HepG2 (cell line): ENCODE measurements around the gene MRRF. TPM values are rescaled to one million over a fixed set of nuclear protein-coding genes. Genes with fewer than 3 reads are reported as not detected.

Experiments
- ATAC-seq: fragments of 200-7000 bp; cut with Tn5 transposase; 3 replicates; pipeline ENCODE4 v1.9.1; 2020; ENCODE audit warnings: mild to moderate bottlenecking, moderate library complexity
- BruUV-seq: library from RNA; stranded (reverse); fragments of 400-500 nt; replicated peaks from 2 replicates; lab custom pipeline; 2021; lab: Mats Ljungman, UMichigan
- CTCF ChIA-PET: fragments of 300-600 bp; formaldehyde crosslinking; extraction: SDS; loops from one replicate; lab custom pipeline; 2021; ENCODE audit warnings: low total read pairs, inconsistent platforms, low intra/inter-chr PET ratio; lab: Yijun Ruan, JAX
- POLR2A ChIA-PET: fragments of 350-600 bp; sonication (Branson Sonifier 250); formaldehyde crosslinking; loops from one replicate; lab custom pipeline; 2020; ENCODE audit warnings: antibody characterized with exemption, inconsistent platforms; lab: Yijun Ruan, JAX
- DNase-seq: peaks from one replicate; pipeline ENCODE4 v3.0.0-alpha.2; 2015; ENCODE audit warnings: low spot score
- FAIRE-seq: peaks from 3 replicates; lab custom pipeline; 2011; peaks lifted over from hg19 to GRCh38; lab: Jason Lieb, UNC
- H2AFZ ChIP-seq: one replicate; pipeline ENCODE4 v1.6.1; 2011; ENCODE audit warnings: low read length, inconsistent platforms
- H3K27ac ChIP-seq: fragments of 300-600 bp; 3 replicates; pipeline ENCODE4 v1.8.0; 2011; ENCODE audit warnings: mixed run types, mild to moderate bottlenecking, mixed read lengths, low read length, inconsistent platforms; ENCODE audit not compliant: insufficient read depth; ENCODE audit errors: extremely low read length
- H3K27me3 ChIP-seq, 2 experiments: fragments of 200-600 bp in 1 of 2; 2 replicates in 1 of 2; 3 replicates in 1 of 2; pipeline versions ENCODE4 v1.6.0 to v1.8.0; 2011; ENCODE audit warnings: low read length in 2 of 2, mild to moderate bottlenecking in 2 of 2, moderate library complexity in 2 of 2, inconsistent platforms in 1 of 2; ENCODE audit not compliant: insufficient read depth in 2 of 2, control insufficient read depth in 1 of 2
- H3K36me3 ChIP-seq, 2 experiments: fragments of 200-600 bp in 1 of 2; replicated peaks in 1 of 2; 2 replicates in 1 of 2; 3 replicates in 1 of 2; pipeline versions ENCODE4 v1.5.1 to v1.8.0; 2011; ENCODE audit warnings: low read length in 2 of 2, inconsistent platforms in 1 of 2; ENCODE audit not compliant: insufficient read depth in 2 of 2, control insufficient read depth in 1 of 2
- H3K4me1 ChIP-seq: 2 replicates; pipeline ENCODE4 v1.5.1; 2012; ENCODE audit warnings: low read length, inconsistent platforms; ENCODE audit not compliant: insufficient read depth
- H3K4me2 ChIP-seq: 2 replicates; pipeline ENCODE4 v1.6.0; 2011; ENCODE audit warnings: low read depth, low read length, inconsistent platforms
- H3K4me3 ChIP-seq, 3 experiments: fragments of 200-600 bp in 1 of 3; sonication (generic), shearing (Covaris generic) in 1 of 3; replicated peaks in 1 of 3; 2 replicates each; pipeline ENCODE4 v1.5.1; 2011 to 2016; ENCODE audit warnings: low read length in 3 of 3, inconsistent platforms in 2 of 3, low read depth in 2 of 3, mild to moderate bottlenecking in 2 of 3, control low read depth in 1 of 3, mixed read lengths in 1 of 3; ENCODE audit not compliant: insufficient read depth in 1 of 3
- H3K79me2 ChIP-seq: one replicate; pipeline ENCODE4 v1.6.1; 2011; ENCODE audit warnings: low read length, inconsistent platforms; ENCODE audit not compliant: insufficient read depth
- H3K9ac ChIP-seq: 2 replicates; pipeline ENCODE4 v1.6.0; 2011; ENCODE audit warnings: mild to moderate bottlenecking, low read depth, low read length, inconsistent platforms; ENCODE audit not compliant: insufficient read depth
- H3K9me3 ChIP-seq: 2 replicates; pipeline ENCODE4 v1.5.1; 2012; ENCODE audit warnings: mild to moderate bottlenecking, low read length
- H4K20me1 ChIP-seq: 2 replicates; pipeline ENCODE4 v1.6.0; 2011; ENCODE audit warnings: inconsistent platforms, mild to moderate bottlenecking, low read length, moderate library complexity; ENCODE audit not compliant: insufficient read depth
- CC2D1A ChIP-seq: sonication (generic); formaldehyde crosslinking; IDR thresholded peaks from 2 replicates; pipeline ENCODE4 v1.8.1; 2023; ENCODE audit warnings: mild to moderate bottlenecking, missing genetic modification reagents
- ZNF263 ChIP-seq: sonication (generic); formaldehyde crosslinking; IDR thresholded peaks from 2 replicates; pipeline ENCODE4 v1.4.0; 2020; ENCODE audit warnings: missing genetic modification reagents
- WGBS: methylation state at CpG from one replicate; pipeline ENCODE4 v1.1.6; 2017; ENCODE audit warnings: low lambda C conversion rate; 5-methylcytosine and 5-hydroxymethylcytosine counted together
- in situ Hi-C: cut with HindIII; loops from 2 replicates; pipeline ENCODE4 v1.10.0; 2017; ENCODE audit warnings: low pct_unique_long_range_greater_than_20kb; ENCODE audit not compliant: extremely low pct_ligation_motif_present
- intact Hi-C: fragments of 100-400 bp; cut with micrococcal nuclease; formaldehyde crosslinking; loops from one replicate; pipeline ENCODE4 v1.10.0; 2022; ENCODE audit not compliant: unreplicated experiment
- polyA plus RNA-seq, 8 experiments: library from polyadenylated mRNA; depleted of rRNA in 3 of 8; stranded (reverse) in 7 of 8; unstranded in 1 of 8; fragments of >200 nt; fragmentation: Illumina TruSeq in 4 of 8; extraction: Trizol in 4 of 8; gene quantifications; 2 replicates each; pipeline versions ENCODE4 v1.2.1 to v1.2.3, GENCODE V29; 2011 to 2016; ENCODE audit warnings: low read depth in 4 of 8, missing spikeins in 1 of 8, mixed read lengths in 1 of 8; ENCODE audit not compliant: insufficient read depth in 1 of 8
- total RNA-seq, 5 experiments: library from RNA; depleted of rRNA; stranded (reverse); fragments of >200 nt; fragmentation: Illumina TruSeq; extraction: Trizol; gene quantifications; 2 replicates each; pipeline ENCODE4 v1.2.3, GENCODE V29; 2016; ENCODE audit warnings: low read depth in 1 of 5
- TF ChIP-seq, protein P1 (sequence below): sonication (generic); formaldehyde crosslinking; IDR thresholded peaks from 2 replicates; pipeline ENCODE4 v1.4.0; 2020; ENCODE audit warnings: mild to moderate bottlenecking, missing genetic modification reagents
- TF ChIP-seq, protein P2 (sequence below): sonication (generic); formaldehyde crosslinking; IDR thresholded peaks from 2 replicates; pipeline ENCODE4 v1.4.0; 2020; ENCODE audit warnings: missing genetic modification reagents, borderline replicate concordance
- TF ChIP-seq, protein P3 (sequence below): sonication (generic); formaldehyde crosslinking; IDR thresholded peaks from 2 replicates; pipeline ENCODE4 v1.5.1; 2020; ENCODE audit warnings: missing genetic modification reagents, mild to moderate bottlenecking, borderline replicate concordance
- TF ChIP-seq, protein P4 (sequence below): sonication (generic); formaldehyde crosslinking; conservative IDR thresholded peaks from 2 replicates; pipeline ENCODE4 v1.8.0; 2022; ENCODE audit warnings: low read depth, missing genetic modification reagents

The MRRF gene
- total and polyA plus RNA-seq, 2 of the 13 experiments (the other 11 are each of a cell fraction or from before 2014, with no cell fraction given), result 37.3 to 44.3 TPM

DNA sequence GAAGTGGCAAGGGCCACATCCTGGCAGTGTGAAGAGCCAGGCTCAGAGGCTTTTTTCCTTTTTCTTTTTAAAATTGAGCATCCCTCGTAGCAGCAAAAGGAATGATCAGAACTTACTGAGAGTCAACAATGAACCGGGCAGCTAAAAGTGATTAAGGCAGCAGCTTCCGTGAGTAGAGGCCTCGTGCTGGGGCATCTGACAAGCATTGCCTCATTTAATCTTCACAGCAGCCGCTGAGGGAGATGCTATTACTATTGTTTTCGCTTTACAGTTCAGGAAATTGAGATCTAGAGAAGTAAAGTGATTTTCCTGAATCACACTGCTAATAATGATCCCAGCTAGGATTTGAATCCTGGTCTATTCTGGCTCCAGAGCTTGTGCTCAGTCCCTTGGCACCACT lies 75.5 kb downstream of the MRRF start:
- 2% methylated on average over 6 of the region's 6 CpGs for WGBS
- Histone ChIP-seq H3K9ac (no peak overlapping the region), H3K4me1 (no peaks in the 10 kb centered on the region), H3K27ac (no peak overlapping the region), H3K36me3 (no peaks in the 10 kb centered on the region), H4K20me1 (no peaks in the 10 kb centered on the region), H3K9me3 (no peaks in the 10 kb centered on the region), H2AFZ (no peak overlapping the region), H3K27me3 (peaks cover 7 to 36% of the 10 kb centered on the region in 2 experiments; a peak in 4 of 5 replicates), H3K79me2 (no peaks in the 10 kb centered on the region), H3K4me2 (no peak overlapping the region), H3K4me3 (no peak overlapping the region)
- no peak for ATAC-seq
- TF ChIP-seq, protein P1, sequence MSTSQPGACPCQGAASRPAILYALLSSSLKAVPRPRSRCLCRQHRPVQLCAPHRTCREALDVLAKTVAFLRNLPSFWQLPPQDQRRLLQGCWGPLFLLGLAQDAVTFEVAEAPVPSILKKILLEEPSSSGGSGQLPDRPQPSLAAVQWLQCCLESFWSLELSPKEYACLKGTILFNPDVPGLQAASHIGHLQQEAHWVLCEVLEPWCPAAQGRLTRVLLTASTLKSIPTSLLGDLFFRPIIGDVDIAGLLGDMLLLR (CRISPR knock-in tag), result no peak
- TF ChIP-seq ZNF263 (CRISPR knock-in tag), result no peak
- TF ChIP-seq, protein P2, sequence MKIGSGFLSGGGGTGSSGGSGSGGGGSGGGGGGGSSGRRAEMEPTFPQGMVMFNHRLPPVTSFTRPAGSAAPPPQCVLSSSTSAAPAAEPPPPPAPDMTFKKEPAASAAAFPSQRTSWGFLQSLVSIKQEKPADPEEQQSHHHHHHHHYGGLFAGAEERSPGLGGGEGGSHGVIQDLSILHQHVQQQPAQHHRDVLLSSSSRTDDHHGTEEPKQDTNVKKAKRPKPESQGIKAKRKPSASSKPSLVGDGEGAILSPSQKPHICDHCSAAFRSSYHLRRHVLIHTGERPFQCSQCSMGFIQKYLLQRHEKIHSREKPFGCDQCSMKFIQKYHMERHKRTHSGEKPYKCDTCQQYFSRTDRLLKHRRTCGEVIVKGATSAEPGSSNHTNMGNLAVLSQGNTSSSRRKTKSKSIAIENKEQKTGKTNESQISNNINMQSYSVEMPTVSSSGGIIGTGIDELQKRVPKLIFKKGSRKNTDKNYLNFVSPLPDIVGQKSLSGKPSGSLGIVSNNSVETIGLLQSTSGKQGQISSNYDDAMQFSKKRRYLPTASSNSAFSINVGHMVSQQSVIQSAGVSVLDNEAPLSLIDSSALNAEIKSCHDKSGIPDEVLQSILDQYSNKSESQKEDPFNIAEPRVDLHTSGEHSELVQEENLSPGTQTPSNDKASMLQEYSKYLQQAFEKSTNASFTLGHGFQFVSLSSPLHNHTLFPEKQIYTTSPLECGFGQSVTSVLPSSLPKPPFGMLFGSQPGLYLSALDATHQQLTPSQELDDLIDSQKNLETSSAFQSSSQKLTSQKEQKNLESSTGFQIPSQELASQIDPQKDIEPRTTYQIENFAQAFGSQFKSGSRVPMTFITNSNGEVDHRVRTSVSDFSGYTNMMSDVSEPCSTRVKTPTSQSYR, result no peak
- TF ChIP-seq, protein P3, sequence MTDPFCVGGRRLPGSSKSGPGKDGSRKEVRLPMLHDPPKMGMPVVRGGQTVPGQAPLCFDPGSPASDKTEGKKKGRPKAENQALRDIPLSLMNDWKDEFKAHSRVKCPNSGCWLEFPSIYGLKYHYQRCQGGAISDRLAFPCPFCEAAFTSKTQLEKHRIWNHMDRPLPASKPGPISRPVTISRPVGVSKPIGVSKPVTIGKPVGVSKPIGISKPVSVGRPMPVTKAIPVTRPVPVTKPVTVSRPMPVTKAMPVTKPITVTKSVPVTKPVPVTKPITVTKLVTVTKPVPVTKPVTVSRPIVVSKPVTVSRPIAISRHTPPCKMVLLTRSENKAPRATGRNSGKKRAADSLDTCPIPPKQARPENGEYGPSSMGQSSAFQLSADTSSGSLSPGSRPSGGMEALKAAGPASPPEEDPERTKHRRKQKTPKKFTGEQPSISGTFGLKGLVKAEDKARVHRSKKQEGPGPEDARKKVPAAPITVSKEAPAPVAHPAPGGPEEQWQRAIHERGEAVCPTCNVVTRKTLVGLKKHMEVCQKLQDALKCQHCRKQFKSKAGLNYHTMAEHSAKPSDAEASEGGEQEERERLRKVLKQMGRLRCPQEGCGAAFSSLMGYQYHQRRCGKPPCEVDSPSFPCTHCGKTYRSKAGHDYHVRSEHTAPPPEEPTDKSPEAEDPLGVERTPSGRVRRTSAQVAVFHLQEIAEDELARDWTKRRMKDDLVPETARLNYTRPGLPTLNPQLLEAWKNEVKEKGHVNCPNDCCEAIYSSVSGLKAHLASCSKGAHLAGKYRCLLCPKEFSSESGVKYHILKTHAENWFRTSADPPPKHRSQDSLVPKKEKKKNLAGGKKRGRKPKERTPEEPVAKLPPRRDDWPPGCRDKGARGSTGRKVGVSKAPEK (CRISPR knock-in tag), result no peak
- TF ChIP-seq, protein P4, sequence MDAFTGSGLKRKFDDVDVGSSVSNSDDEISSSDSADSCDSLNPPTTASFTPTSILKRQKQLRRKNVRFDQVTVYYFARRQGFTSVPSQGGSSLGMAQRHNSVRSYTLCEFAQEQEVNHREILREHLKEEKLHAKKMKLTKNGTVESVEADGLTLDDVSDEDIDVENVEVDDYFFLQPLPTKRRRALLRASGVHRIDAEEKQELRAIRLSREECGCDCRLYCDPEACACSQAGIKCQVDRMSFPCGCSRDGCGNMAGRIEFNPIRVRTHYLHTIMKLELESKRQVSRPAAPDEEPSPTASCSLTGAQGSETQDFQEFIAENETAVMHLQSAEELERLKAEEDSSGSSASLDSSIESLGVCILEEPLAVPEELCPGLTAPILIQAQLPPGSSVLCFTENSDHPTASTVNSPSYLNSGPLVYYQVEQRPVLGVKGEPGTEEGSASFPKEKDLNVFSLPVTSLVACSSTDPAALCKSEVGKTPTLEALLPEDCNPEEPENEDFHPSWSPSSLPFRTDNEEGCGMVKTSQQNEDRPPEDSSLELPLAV (CRISPR knock-in tag), result no peak
- no peak for TF ChIP-seq CC2D1A
- in situ Hi-C loops (no loop called here), intact Hi-C loops (no loop called here)
- FAIRE-seq, result no peak
- DNase-seq, result no peak
- CTCF ChIA-PET, result no interaction called here
- BruUV-seq, result no TSS peak
- POLR2A ChIA-PET, result no interaction called here
